HUES6 (cell line): ENCODE data around the gene MYB.

ENCODE experiments used
- H3K27ac ChIP-seq: 2 replicates; pipeline ENCODE4 v1.7.0; 2013; ENCODE audit warnings: low read depth, mild to moderate bottlenecking, low read length, inconsistent platforms
- H3K27me3 ChIP-seq: 2 replicates; pipeline ENCODE4 v1.6.1; 2013; ENCODE audit warnings: low read length; ENCODE audit not compliant: control insufficient read depth, insufficient read depth
- H3K36me3 ChIP-seq: 2 replicates; pipeline ENCODE4 v1.6.1; 2013; ENCODE audit warnings: low read length; ENCODE audit not compliant: control insufficient read depth, insufficient read depth
- H3K4me1 ChIP-seq: 2 replicates; pipeline ENCODE4 v1.6.1; 2013; ENCODE audit warnings: low read length; ENCODE audit not compliant: control insufficient read depth, insufficient read depth
- H3K4me3 ChIP-seq: 2 replicates; pipeline ENCODE4 v1.5.1; 2013; ENCODE audit warnings: low read depth, low read length
- H3K9ac ChIP-seq: one replicate; pipeline ENCODE4 v1.6.1; 2013; ENCODE audit warnings: mild to moderate bottlenecking, low read length
- H3K9me3 ChIP-seq: 2 replicates; pipeline ENCODE4 v1.6.1; 2013; ENCODE audit warnings: low read depth, low read length; ENCODE audit not compliant: control insufficient read depth, insufficient read depth

The MYB gene

GRCh38 chr6:135250751-135251497, 69.8 kb downstream of the MYB start:
- Histone ChIP-seq H3K4me3 (peak overlapping the region; percentile 11), H3K9ac (peak overlapping the region; percentile 2)

GRCh38 chr6:135251498-135252441, 70.7 kb downstream of the MYB start:
- no peaks in the 10 kb centered on the region for H3K27me3 ChIP-seq
- no peak overlapping the region for H3K9ac ChIP-seq
- H3K4me1 ChIP-seq, result peaks cover 37% of the 10 kb centered on the region
- no peaks in the 10 kb centered on the region for H3K36me3 ChIP-seq
- H3K9me3 ChIP-seq, result no peaks in the 10 kb centered on the region
- peak overlapping the region; percentile 45 for H3K27ac ChIP-seq
- H3K4me3 ChIP-seq, result peak overlapping the region; percentile 11; the same call in 1 of the 2 replicates

More at GRCh38 chr6:135250751-135251497, 69.8 kb downstream of the MYB start:
- H3K27ac ChIP-seq, result peak overlapping the region; percentile 45
- H3K4me1 ChIP-seq, result peaks cover 37% of the 10 kb centered on the region
- H3K9me3 ChIP-seq, result no peaks in the 10 kb centered on the region
- no peaks in the 10 kb centered on the region for H3K36me3 ChIP-seq
- no peaks in the 10 kb centered on the region for H3K27me3 ChIP-seq

- no peak overlapping the region for H3K9ac ChIP-seq
- no peak overlapping the region for H3K4me3 ChIP-seq
- H3K27ac ChIP-seq, result no peak overlapping the region
- no peaks in the 10 kb centered on the region for H3K36me3 ChIP-seq
- H3K9me3 ChIP-seq, result no peaks in the 10 kb centered on the region
- no peaks in the 10 kb centered on the region for H3K27me3 ChIP-seq
- H3K4me1 ChIP-seq, result peaks cover 34% of the 10 kb centered on the region
Measured at GRCh38 chr6:135254471-135254870, 73.4 kb downstream of the MYB start.

GRCh38 chr6:135256866-135257265, 75.8 kb downstream of the MYB start:
- no peak overlapping the region for H3K27ac ChIP-seq
- no peaks in the 10 kb centered on the region for H3K27me3 ChIP-seq
- H3K9ac ChIP-seq, result no peak overlapping the region
- H3K9me3 ChIP-seq, result no peaks in the 10 kb centered on the region
- H3K4me1 ChIP-seq, result peaks cover 11% of the 10 kb centered on the region
- H3K36me3 ChIP-seq, result no peaks in the 10 kb centered on the region
- no peak overlapping the region for H3K4me3 ChIP-seq

GRCh38 chr6:135257631-135258405, 76.7 kb downstream of the MYB start:
- H3K4me3 ChIP-seq, result no peak overlapping the region
- H3K27me3 ChIP-seq, result no peaks in the 10 kb centered on the region
- no peaks in the 10 kb centered on the region for H3K9me3 ChIP-seq
- H3K4me1 ChIP-seq, result peaks cover 1% of the 10 kb centered on the region; the same call in 1 of the 2 replicates
- H3K27ac ChIP-seq, result no peak overlapping the region
- no peak overlapping the region for H3K9ac ChIP-seq
- H3K36me3 ChIP-seq, result no peaks in the 10 kb centered on the region

- Histone ChIP-seq H3K4me1 (no peaks in the 10 kb centered on the region), H3K9ac (no peak overlapping the region), H3K27ac (no peak overlapping the region), H3K9me3 (no peaks in the 10 kb centered on the region), H3K36me3 (no peaks in the 10 kb centered on the region), H3K4me3 (no peak overlapping the region), H3K27me3 (no peaks in the 10 kb centered on the region)
Measured at GRCh38 chr6:135258970-135259369, 77.9 kb downstream of the MYB start.

- no peak overlapping the region for H3K9ac ChIP-seq
- H3K4me3 ChIP-seq, result no peak overlapping the region
- no peaks in the 10 kb centered on the region for H3K36me3 ChIP-seq
- no peaks in the 10 kb centered on the region for H3K9me3 ChIP-seq
- H3K27ac ChIP-seq, result no peak overlapping the region
- H3K27me3 ChIP-seq, result no peaks in the 10 kb centered on the region
- no peaks in the 10 kb centered on the region for H3K4me1 ChIP-seq
Measured at GRCh38 chr6:135260612-135261011, 79.5 kb downstream of the MYB start.

GRCh38 chr6:135261872-135262725, 81.0 kb downstream of the MYB start:
- Histone ChIP-seq H3K27me3 (no peaks in the 10 kb centered on the region), H3K9ac (no peak overlapping the region), H3K36me3 (no peaks in the 10 kb centered on the region), H3K4me3 (no peak overlapping the region), H3K27ac (no peak overlapping the region), H3K9me3 (no peaks in the 10 kb centered on the region), H3K4me1 (no peaks in the 10 kb centered on the region)

- Histone ChIP-seq H3K9me3 (no peaks in the 10 kb centered on the region), H3K4me1 (peaks cover 2% of the 10 kb centered on the region; the same call in 1 of the 2 replicates), H3K36me3 (no peaks in the 10 kb centered on the region), H3K9ac (no peak overlapping the region), H3K27ac (no peak overlapping the region), H3K27me3 (no peaks in the 10 kb centered on the region), H3K4me3 (no peak overlapping the region)
Measured at GRCh38 chr6:135265278-135265677, 84.2 kb downstream of the MYB start.

GRCh38 chr6:135266675-135267074, 85.6 kb downstream of the MYB start:
- no peaks in the 10 kb centered on the region for H3K27me3 ChIP-seq
- H3K4me3 ChIP-seq, result no peak overlapping the region
- no peak overlapping the region for H3K27ac ChIP-seq
- peaks cover 13% of the 10 kb centered on the region for H3K4me1 ChIP-seq
- H3K9ac ChIP-seq, result no peak overlapping the region
- no peaks in the 10 kb centered on the region for H3K36me3 ChIP-seq
- H3K9me3 ChIP-seq, result no peaks in the 10 kb centered on the region
